SKM-1 treated with dmso at 0.1 percent for 144 hours (cell line): Measurements from ENCODE around the gene ANXA4.

ENCODE experiments used
- DNase-seq: peaks from one replicate; lab custom pipeline; 2025; ENCODE audit not compliant: unreplicated experiment; lab: John Stamatoyannopoulos, UW

ANXA4 gene

GRCh38 chr2:69837533-69837932 is 95.6 kb downstream of the ANXA4 start:
- no peak for DNase-seq

DNA sequence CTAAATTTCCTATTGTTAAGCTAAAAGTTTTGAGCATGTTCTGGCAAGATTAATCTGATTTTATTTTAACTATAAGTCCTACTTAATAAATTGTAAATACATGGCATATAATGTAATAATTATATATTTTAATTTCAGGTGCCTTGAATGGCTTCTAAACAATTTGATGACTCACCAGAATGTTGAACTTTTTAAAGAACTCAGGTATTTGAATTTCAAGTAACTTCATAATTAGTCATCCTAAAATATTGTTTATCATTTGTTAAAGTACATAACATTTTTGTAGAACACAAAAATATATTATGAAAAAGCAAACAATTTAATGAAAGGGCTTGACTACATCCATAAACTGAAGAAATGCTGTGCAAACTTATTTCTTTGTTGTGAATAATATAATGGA is 102.1 kb downstream of the ANXA4 start:
- DNase-seq, result no peak

DNA sequence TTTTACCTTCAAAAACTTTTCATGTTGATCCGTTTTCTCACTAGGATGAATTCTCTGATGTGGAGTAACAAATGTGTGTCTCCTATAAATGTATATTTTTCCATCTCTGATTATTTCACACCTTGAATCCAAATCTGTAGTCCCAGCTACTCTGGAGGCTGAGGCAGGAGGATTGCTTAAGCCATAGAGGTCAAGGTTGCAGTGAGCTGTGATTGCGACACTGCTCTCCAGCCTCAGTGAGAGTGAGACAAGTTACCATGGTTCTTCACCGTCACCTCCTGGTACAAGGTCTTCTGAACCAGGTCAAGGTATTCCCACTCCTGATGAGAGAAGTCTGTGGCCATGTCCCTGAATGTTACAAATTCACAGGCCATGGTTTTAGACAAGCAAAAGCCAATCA is 102.6 kb downstream of the ANXA4 start:
- DNase-seq, result no peak

DNA sequence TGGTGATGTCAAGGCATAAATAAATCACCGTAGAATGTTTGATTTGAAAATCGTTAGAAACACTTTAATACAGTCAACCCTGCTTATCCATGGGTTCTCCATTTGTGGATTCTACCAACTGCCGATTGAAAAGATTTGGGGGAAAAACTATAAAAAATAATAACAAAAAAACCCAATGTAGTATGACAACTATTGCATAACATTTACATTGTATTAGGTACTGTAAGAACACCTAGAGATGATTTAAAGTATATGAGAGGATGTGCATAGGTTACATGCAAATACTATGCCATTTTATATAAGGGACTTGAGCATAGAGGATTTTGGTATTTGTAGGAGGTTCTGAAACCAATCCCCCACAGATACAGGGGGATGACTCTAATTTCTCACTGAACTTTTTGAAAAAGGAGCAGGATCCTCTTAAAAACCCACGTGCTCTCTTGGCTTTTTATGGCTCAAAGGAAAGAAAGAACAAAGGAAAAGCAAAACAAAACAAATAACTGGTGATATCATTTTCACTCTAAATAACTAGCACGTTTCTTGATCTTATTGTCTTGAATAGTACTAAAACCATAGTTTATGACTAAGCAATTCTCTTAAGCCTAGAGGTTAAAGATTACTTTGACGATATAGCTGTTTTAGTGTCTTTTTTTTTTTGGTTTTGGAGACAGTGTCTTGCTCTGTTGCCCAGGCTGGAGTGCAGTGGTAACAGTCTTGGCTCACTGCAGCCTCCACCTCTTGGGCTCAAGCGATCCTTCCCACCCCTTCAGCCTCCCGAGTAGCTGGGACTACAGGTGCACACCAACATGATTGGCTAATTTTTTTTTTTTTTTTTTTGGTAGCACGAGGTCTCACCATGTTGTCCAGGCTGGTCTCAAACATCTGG is 104.5 kb downstream of the ANXA4 start:
- no peak for DNase-seq

GRCh38 chr2:69847068-69847828 is 105.3 kb downstream of the ANXA4 start:
- no peak for DNase-seq

DNA sequence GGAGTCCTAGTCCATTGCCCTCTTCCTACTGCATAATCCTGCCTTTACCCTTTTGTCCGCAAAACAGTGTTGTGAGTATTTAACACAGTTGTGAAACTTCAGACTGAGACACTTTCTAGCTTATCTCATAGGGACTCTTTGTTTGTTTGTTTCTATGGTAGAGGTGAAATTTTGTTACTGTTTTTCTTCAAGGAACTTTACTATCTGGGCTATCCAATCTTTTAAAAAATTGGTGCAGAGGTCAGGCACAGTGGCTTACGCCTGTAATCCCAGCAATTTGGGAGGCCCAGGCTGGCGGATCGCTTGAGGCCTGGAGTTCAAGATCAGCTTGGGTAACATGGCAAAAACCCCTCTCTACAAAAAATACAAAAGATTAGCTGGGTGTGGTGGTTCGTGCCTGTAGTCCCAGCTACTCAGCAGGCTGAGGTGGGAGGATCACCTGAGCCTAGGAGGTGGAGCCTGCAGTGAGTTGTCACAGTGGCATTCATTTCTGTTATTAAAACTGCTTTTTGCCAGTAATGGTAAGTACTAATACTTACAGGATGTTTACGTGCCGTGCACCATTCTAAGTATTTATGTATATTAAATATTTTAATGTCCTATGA is 106.4 kb downstream of the ANXA4 start:
- DNase-seq, result no peak

DNA sequence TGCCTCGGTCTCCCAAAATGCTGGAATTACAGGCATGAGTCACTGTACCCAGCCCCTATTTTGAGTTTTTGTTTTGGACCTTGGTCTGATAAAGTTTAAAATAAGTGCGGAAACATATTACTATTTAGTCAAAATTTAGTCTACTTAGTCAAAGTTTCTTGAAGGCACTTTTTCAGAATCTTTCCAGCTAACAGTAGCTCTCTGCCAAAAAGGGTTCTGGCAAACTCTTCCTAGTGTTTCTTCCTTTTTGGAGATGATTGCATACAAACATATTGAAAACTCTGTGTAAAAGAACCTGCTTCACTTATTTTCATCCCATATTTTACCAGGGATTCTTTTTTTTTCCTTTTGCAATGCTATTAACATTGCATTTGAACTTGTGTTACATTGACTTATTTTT is 116.3 kb downstream of the ANXA4 start:
- DNase-seq, result no peak

GRCh38 chr2:69863298-69863697 is 121.4 kb downstream of the ANXA4 start:
- no peak for DNase-seq
